DOHH2 (cell line): ENCODE measurements around the gene RNLS.

Source experiments
- H3F3A ChIP-seq: fragments of 200-600 bp; sonication (generic), shearing (Covaris generic); 2 replicates; pipeline ENCODE4 v1.6.0; 2016; ENCODE audit warnings: antibody characterized with exemption, mild to moderate bottlenecking; ENCODE audit not compliant: control insufficient read depth, insufficient read depth
- H3K27ac ChIP-seq: fragments of 200-600 bp; sonication (generic); 2 replicates; pipeline ENCODE4 v1.5.1; 2014; ENCODE audit warnings: low read depth, mild to moderate bottlenecking, low read length, moderate library complexity
- H3K27me3 ChIP-seq: fragments of 200-600 bp; sonication (generic); 2 replicates; pipeline ENCODE4 v1.6.1; 2014; ENCODE audit warnings: mild to moderate bottlenecking, low read length, mixed read lengths; ENCODE audit not compliant: control insufficient read depth
- H3K36me3 ChIP-seq: fragments of 200-600 bp; sonication (generic); 2 replicates; pipeline ENCODE4 v1.6.1; 2014; ENCODE audit warnings: mild to moderate bottlenecking, low read length, moderate library complexity, mixed read lengths; ENCODE audit not compliant: control insufficient read depth
- H3K4me1 ChIP-seq: fragments of 200-600 bp; sonication (generic); 2 replicates; pipeline ENCODE4 v1.6.1; 2014; ENCODE audit warnings: mild to moderate bottlenecking, low read length, mixed read lengths; ENCODE audit not compliant: control insufficient read depth
- H3K4me2 ChIP-seq: fragments of 200-600 bp; sonication (generic); 2 replicates; pipeline ENCODE4 v1.6.0; 2014; ENCODE audit warnings: mild to moderate bottlenecking, low read length, moderate library complexity
- H3K4me3 ChIP-seq: fragments of 200-600 bp; sonication (generic); 2 replicates; pipeline ENCODE4 v1.5.1; 2014; ENCODE audit warnings: mild to moderate bottlenecking, low read length, mixed read lengths
- H3K79me2 ChIP-seq: fragments of 200-600 bp; sonication (generic); 2 replicates; pipeline ENCODE4 v1.6.1; 2014; ENCODE audit warnings: mild to moderate bottlenecking, low read length, mixed read lengths; ENCODE audit not compliant: control insufficient read depth
- H3K9me2 ChIP-seq: fragments of 200-600 bp; sonication (generic); replicated peaks from 2 replicates; pipeline ENCODE4 v1.6.1; 2014; ENCODE audit warnings: mild to moderate bottlenecking, low read length, mixed read lengths; ENCODE audit not compliant: control insufficient read depth
- H3K9me3 ChIP-seq: fragments of 200-600 bp; sonication (generic); 2 replicates; pipeline ENCODE4 v1.6.1; 2014; ENCODE audit warnings: antibody characterized with exemption, low read length, mixed read lengths; ENCODE audit not compliant: control insufficient read depth, insufficient read depth
- H4K20me1 ChIP-seq: fragments of 200-600 bp; sonication (generic); 2 replicates; pipeline ENCODE4 v1.6.0; 2014; ENCODE audit warnings: low read depth, mild to moderate bottlenecking, antibody characterized with exemption, low read length, moderate library complexity; ENCODE audit not compliant: control insufficient read depth, insufficient read depth
- EZH2phosphoT487 ChIP-seq: fragments of 200-600 bp; sonication (generic); IDR thresholded peaks from 2 replicates; pipeline ENCODE4 v1.6.1; 2017; ENCODE audit warnings: borderline replicate concordance, mild to moderate bottlenecking, antibody characterized with exemption, low read length, moderate library complexity, mixed read lengths
- TF ChIP-seq, protein P1 (sequence below): fragments of 200-600 bp; sonication (generic); IDR thresholded peaks from one replicate; pipeline ENCODE4 v1.5.1; 2014; ENCODE audit warnings: antibody characterized with exemption, mild to moderate bottlenecking, low read depth, low read length; ENCODE audit not compliant: poor library complexity, severe bottlenecking

RNLS gene

DNA sequence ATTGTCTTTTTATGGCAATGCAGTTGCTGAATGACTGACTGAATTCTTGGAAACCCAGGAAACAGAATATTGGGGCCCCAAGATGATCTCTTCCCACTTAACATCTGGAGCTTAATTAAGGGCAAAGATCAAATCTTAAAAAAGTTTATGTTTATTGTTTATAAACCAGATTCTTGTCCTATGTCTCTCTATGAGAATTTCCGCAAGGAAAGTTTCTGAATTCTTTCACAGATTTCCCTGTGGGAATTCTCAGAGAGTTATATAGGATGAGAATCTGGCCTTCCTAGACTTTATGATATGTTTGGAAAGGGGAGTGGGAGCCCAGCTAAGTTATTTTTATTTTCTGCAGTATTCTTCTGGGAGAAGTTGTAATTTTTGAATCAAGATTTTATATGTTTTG, 166.3 kb downstream of the RNLS start:
- H3K4me1 ChIP-seq, result peaks cover 11% of the 10 kb centered on the region
- H4K20me1 ChIP-seq, result no peaks in the 10 kb centered on the region
- no peaks in the 10 kb centered on the region for H3K9me3 ChIP-seq
- no peak for TF ChIP-seq EZH2phosphoT487
- TF ChIP-seq, protein P1, sequence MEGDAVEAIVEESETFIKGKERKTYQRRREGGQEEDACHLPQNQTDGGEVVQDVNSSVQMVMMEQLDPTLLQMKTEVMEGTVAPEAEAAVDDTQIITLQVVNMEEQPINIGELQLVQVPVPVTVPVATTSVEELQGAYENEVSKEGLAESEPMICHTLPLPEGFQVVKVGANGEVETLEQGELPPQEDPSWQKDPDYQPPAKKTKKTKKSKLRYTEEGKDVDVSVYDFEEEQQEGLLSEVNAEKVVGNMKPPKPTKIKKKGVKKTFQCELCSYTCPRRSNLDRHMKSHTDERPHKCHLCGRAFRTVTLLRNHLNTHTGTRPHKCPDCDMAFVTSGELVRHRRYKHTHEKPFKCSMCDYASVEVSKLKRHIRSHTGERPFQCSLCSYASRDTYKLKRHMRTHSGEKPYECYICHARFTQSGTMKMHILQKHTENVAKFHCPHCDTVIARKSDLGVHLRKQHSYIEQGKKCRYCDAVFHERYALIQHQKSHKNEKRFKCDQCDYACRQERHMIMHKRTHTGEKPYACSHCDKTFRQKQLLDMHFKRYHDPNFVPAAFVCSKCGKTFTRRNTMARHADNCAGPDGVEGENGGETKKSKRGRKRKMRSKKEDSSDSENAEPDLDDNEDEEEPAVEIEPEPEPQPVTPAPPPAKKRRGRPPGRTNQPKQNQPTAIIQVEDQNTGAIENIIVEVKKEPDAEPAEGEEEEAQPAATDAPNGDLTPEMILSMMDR, result no peak
- no peaks in the 10 kb centered on the region for H3K27me3 ChIP-seq
- no peak overlapping the region for H3K4me2 ChIP-seq
- no peaks in the 10 kb centered on the region for H3K9me2 ChIP-seq
- no peak overlapping the region for H3K27ac ChIP-seq
- H3K36me3 ChIP-seq, result no peaks in the 10 kb centered on the region
- H3K79me2 ChIP-seq, result no peaks in the 10 kb centered on the region
- no peaks in the 10 kb centered on the region for H3F3A ChIP-seq
- H3K4me3 ChIP-seq, result no peak overlapping the region

DNA sequence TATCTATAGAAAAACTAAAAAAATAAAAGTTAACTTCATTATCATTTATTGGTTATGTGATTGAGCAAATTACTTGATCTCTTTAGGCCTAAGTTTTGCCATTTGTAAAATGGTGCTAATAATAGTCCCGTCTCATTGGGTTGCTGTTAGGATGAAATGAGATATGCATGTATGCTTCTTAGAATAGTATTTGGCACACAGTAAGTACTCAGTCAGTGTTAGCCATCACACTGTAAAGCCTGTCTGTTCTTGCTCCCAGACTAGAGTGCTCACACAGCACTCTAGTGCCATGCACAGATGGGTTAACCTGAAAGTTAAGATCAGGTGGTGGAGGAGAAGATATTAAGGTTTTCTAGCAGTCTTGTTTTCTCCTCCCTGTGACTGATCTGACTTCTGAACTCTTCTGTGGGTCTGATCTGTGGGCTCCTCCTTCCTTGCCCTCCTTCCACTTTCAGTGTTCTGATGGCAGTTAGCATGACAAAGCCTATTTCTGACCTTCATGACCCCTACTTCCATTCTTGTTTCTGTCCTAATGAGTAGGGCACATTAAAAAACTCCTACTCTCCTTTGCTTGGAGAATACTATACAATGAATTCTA, 167.5 kb downstream of the RNLS start:
- no peaks in the 10 kb centered on the region for H3K27me3 ChIP-seq
- no peak overlapping the region for H3K27ac ChIP-seq
- H3K4me1 ChIP-seq, result peaks cover 13% of the 10 kb centered on the region
- no peaks in the 10 kb centered on the region for H3F3A ChIP-seq
- TF ChIP-seq, protein P1, result no peak
- no peak for TF ChIP-seq EZH2phosphoT487
- H3K4me3 ChIP-seq, result no peak overlapping the region
- H3K36me3 ChIP-seq, result no peaks in the 10 kb centered on the region
- no peak overlapping the region for H3K4me2 ChIP-seq
- no peaks in the 10 kb centered on the region for H4K20me1 ChIP-seq
- H3K79me2 ChIP-seq, result no peaks in the 10 kb centered on the region
- no peaks in the 10 kb centered on the region for H3K9me3 ChIP-seq
- H3K9me2 ChIP-seq, result no peaks in the 10 kb centered on the region

DNA sequence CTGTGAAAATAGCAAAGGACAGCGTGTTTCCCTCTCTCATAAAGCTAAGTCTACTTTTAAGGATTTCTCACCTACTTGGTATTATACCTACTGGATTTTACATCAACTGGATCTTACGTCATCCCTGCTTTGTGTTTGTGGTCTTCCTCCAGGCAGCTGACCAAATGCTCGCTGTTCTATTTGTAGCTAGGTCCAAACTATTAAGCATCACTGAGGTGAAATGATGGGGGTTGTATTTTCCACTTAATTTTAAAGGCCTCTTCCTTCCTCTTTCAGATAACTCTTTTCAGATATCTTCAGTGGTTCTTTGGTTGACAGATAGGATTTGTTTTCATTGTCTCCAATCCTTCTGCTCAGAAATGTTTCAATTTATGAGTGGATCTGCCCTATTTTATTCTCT, 169.7 kb downstream of the RNLS start:
- Histone ChIP-seq H3F3A (no peaks in the 10 kb centered on the region), H3K4me1 (peaks cover 13% of the 10 kb centered on the region), H3K27me3 (no peaks in the 10 kb centered on the region), H3K79me2 (no peaks in the 10 kb centered on the region), H4K20me1 (no peaks in the 10 kb centered on the region), H3K27ac (no peak overlapping the region), H3K36me3 (no peaks in the 10 kb centered on the region), H3K9me2 (no peaks in the 10 kb centered on the region), H3K4me2 (peak overlapping the region; percentile 8; the same call in 1 of the 2 replicates), H3K9me3 (no peaks in the 10 kb centered on the region), H3K4me3 (no peak overlapping the region)
- no peak for TF ChIP-seq EZH2phosphoT487
- TF ChIP-seq, protein P1, result no peak
